AG08395 (cell line): ENCODE results near the gene PAFAH2.
"Not testable (repeated sequence)": the region's sequence is repeated elsewhere in the genome, so short reads cannot be mapped to it uniquely, and the experiment has no call there.

ENCODE experiments used
- DNase-seq: peaks from one replicate; pipeline ENCODE4 v3.0.0; 2012; ENCODE audit warnings: mixed read lengths, low spot score

Gene PAFAH2

DNA sequence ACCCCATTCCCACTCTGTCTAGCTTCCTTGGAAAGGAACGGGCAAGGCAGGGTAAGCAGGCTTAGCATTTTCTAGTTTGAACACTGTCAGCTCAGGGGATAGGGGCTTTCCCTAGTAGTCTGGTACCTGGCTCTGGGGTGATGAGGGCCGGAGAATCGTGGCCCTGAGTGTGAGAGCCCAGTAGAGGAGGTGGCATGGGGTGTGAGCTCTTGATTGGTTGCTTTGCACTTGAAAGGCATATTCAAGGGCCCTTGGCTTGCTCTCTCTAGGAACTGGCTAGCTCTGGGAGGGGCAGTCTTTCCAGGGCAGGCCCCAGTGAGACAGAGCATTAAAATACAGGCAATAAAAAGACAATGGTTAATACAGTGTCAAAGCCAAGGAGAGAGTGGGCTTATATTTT is 13.0 kb upstream of the PAFAH2 start:
- DNase-seq = no peak

DNA sequence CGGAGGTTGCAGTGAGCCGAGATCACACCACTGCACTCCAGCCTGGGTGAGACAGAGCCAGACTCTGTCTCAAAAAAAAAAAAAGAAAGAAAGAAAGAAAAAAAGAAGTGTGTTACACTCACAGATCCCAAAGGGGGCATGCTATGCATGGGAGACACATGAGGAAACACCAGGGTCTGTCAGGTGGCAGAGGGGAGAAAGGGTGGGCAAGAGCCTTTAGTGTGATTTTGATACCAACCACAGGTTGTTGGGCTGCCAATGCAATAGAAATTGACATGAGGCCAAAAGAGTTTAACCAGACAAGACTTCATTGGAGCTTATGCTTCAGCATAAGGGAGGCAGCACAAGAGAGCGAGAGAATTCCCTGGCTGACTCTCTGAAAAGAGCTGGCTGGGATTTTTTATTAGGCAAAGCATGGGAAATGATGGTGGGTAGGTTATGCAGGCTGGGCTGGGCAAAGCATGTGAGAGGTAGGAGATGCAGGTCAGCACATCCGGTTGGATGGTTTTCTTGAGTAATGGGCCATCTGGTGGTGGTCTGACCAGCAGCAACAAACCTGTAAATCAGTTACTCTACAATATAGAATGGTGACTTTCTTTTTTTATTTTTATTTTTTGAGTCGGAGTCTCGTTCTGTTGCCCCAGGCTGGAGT is 12.1 kb upstream of the PAFAH2 start:
- no peak for DNase-seq

GRCh38 chr1:26006710-26007109 is 8.8 kb upstream of the PAFAH2 start:
- no peak for DNase-seq

DNA sequence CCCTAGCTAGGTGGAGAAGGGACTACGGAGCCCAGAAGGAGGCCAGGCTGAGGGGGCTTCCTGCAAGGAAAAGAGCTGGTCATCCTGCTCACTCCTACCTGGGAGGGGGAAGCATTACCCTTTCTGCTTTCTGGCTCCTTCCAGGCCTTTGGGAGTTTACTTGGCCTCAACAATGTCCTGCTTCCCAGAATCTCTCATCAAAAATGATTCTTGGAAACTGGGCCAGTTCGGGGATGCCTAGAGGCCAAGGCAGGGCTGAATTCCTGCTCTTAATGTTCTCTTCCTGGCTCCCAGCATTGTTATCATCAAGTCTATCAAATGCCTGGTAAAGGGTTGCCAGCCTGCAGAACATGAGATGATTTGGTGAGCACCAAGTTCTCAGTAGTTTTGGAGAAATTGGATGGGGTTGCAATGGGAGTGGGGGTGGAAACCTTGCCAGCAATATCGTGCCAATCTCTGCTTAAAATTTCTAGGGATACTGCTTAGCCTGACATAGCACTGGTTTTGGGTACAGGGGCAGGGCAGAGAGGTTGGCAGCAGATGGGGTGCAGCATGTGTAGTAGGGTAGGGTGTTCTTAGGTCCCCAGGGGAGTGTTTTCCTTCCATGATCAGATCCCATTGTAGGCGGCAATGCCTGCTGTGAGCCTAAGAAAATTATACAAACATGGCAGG is 7.7 kb upstream of the PAFAH2 start:
- no peak for DNase-seq

DNA sequence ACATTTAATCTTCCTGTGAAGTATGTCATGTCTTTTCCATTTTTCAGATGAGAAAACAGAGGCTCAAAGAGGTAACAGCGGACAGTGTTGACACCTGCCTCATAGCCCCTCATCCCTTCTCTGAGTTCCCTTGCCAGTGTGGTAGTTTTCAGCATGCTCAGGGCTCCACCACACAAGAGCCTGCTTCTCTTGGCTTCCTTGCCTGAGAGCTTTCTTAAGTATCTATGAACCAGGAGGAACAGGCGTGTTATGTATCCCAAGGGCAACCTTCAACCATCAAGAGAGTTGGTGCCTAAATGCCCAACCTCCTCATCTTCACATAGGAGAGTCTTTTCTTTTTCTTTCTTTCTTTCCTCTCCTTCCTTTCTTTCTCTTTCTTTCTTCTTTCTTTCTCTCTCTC is 5.9 kb upstream of the PAFAH2 start:
- DNase-seq = no peak

DNA sequence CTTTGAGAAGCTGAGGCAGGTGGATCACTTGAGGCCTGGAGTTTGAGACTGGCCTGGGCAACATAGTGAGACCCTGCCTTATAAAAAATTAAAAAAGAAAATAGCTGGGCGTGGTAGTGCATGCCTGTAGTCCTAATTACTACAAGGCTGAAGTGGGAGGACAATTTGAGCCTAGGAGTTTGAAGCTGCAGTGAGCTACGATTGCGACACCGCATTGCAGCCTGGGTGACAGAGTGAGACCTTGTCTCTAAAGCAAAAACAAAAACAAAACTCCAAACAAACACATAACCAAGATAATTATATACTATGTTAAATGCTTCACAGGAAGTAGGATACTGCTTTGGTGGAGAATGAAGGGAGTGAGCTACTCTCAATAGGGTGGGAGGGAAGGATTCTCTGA is 5.4 kb upstream of the PAFAH2 start:
- DNase-seq = no peak

DNA sequence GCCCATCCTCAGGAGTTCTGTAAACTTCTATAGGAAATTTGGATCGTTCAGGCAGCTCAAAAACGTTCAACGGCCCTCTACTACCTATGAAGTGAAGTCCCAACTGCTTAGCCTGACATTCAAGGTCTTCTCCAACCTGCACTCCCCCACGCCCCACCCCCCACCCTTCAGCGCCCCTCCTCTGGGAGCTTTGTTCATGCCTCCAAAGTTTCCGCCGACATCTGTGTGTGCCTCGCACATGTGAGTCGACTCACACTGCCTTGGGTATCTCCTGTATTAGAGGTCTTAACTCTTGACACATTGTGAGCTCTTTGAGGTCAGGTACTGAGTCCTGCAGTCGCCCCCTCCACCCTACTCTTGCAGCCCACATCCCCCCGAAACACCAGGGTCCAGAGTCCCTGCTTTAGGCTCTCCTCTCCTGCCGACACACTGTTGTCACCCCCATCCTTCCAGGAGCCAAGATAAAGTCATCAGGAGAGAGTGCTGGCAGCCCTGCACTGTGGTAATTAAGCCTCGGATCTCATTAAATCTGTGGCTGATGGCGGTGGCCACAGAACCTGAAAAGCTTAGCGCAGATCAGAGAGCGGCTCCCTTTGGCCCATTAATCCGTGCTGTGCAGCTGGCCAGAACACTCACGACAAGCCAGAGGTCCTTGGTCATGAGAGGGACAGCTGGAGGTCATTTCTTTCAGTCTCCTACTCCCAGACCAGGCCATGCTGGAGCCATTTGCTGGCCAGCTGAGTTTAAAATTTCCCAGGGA is 1.4 kb upstream of the PAFAH2 start:
- no peak for DNase-seq

DNA sequence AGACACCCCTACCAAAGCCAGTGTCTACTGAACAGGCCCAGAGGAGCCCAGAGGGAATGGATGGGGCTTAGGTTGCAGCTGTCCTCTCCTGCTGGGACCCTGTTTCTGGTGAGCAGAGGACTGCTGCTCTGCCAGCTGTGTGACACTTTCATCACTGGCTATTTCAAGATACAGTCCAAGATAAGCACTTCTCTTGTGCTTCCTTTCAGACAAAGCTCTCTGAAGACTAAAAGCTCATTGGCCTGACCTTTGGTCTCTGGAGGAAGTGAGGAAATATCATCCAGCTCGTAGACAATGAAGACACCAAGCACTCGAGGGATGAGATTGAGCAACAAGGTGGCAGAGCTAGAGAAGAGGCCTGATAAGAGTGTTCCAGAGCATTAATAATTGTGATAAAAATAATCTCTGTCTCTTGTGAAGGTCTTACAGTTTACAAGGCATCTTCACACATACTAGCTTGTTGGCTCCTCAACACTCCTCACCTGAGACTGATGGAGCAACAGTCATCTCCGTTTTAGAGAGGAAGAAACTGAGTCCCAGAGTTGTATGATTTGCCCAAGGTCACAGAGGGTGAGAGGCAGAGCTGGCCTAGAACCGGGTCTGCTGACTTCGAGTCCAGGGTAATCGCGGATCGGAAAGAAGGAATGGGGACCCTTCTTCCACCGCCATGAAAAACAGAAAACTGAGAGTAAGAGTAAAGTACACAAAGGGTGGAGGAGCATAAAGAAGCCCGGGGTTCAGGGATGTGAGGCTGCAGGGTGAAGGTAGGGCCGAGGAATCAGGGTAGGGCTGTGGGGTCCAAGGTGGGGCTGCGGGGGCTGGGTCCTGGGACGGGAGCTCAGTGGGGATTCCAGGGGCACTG is 666 bp downstream of the PAFAH2 start:
- DNase-seq = peak; percentile 26

DNA sequence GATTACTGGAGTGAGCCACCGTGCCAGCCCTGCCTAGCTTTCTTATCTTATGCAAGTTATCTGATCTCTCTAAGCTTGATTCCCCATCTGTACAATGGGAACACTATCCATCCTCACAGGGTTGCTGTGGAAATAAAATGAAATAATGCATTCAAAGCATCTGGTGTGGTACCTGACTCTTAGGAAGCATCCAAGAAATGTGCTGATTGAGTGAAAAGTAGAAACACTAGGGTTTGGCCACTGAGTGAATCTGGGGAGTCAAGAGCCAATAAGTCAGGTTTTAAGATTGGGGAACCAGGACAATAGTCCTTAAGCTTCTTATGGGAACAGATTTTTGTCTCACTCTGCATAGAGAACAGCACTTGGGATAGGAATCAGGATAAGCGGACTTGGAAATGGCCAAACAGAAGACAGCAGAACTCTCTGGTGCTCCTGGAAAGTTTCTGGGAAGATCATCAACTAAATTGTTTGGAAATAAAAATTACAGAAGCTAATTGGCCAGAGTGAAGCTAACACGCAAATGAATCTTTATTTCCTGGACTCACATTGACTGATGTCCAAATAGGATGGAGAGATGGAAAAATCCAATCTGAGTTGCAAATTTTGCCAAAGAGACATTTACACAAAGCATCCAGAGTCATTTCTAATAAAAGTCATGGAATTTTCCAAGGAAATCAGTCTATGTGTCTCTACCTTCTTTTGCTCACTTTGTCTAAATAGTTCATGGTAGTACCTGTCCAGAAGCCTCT is 3.3 kb downstream of the PAFAH2 start:
- no peak for DNase-seq

- DNase-seq = no peak
These were observed 4.5 kb downstream of the PAFAH2 start for GRCh38 chr1:25993197-25993951.

GRCh38 chr1:25992689-25993171 is 5.1 kb downstream of the PAFAH2 start:
- no peak for DNase-seq

GRCh38 chr1:25991937-25992688 is 5.8 kb downstream of the PAFAH2 start:
- DNase-seq = no peak

- DNase-seq = no peak
These were observed 7.0 kb downstream of the PAFAH2 start for GRCh38 chr1:25990702-25991395.

- no peak for DNase-seq
These were observed 7.6 kb downstream of the PAFAH2 start for GRCh38 chr1:25990251-25990650.

DNA sequence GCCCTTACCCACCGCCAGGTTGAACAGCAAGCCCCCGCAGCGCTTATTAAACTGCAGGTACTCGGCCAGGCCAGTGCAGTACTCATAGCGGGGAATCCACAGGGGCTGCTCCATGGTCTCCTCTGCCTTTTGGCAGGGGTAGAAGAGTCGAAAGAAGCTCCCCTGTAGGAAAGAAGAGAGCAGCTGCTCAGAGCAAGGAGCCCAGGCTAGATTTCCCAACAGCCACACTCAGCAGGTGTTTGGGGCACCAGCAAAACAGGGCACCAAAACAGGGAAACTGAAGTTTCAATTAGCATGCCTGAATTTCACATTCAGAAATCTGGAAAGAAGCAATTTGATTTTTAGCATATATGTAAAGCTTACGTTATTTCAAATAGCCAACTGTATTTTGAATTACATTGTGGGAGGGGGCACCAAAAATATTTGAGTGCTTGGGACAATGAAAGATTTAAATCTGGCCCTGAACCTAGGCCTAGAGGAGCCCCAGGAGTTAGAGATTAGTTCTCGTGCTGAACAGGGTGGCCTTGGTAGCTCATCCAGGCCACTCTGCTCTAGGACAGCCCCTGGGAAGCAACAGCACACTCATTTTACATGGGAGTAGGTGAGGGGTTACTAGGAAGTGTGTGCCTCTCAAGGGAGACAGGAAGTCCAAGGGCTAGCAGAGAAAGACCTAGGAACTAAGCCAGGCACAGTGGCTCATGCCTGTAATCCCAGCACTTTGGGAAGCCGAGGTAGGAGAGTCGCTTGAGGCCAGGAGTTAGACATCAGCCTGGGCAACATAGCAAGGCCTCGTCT is 8.2 kb downstream of the PAFAH2 start:
- no peak for DNase-seq

- no peak for DNase-seq
These were observed 9.9 kb downstream of the PAFAH2 start for GRCh38 chr1:25987951-25988350.

DNA sequence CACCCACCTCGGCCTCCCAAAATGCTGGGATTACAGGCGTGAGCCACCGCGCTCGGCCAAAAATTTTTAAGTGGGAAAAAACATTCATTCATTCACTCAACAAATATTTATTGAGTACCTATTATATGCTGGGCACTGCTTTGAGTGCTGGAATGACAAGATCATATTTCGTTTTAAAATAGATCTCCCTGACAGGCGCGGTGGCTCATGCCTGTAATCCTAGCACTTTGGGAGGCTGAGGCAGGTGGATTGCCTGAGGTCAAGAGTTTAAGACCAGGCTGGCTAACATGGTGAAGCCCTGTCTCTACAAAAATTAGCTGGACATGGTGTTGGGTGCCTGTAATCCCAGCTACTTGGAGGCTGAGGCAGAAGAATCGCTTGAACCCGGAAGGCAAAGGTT is 11.1 kb downstream of the PAFAH2 start:
- not testable (repeated sequence) for DNase-seq

DNA sequence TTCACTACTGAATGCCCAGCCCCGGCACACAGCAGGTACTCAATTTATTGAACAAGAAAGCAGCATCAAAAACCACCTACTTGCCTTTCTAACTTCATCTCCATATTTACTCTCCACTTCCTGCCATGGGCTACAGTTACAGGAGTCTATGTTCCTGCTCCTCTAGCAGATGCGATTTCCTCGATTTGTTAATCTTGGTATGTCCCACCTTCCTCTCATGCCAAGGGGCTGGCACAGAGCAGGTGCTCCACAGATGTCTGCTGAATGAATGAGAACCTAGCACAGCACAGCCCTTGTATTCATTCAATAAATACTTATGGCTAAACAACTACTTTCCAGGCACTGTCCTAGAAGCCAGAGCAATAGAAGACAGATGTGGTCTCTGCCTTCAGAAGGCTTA is 12.2 kb downstream of the PAFAH2 start:
- no peak for DNase-seq
